Natural killer cell (primary cell): ENCODE results near the gene LAMC1. TPM values are rescaled to one million over a fixed set of nuclear protein-coding genes. Genes with fewer than 3 reads are reported as not detected.

Experiments used
- ATAC-seq, 3 donors: fragments of 150-1000 bp in 2 of 3; fragments of 200-7000 bp in 1 of 3; cut with Tn5 transposase; 1 replicate in 1 of 3; 2 replicates in 2 of 3; pipeline ENCODE4 v1.10.0; 2021; ENCODE audit warnings: mild to moderate bottlenecking in 2 of 3, moderate library complexity in 2 of 3
- DNase-seq, 2 donors: peaks; one replicate each; pipeline versions ENCODE4 v3.0.0 to v3.0.0-alpha.2; 2013 to 2021; ENCODE audit warnings: mixed read lengths in 1 of 2
- H3K27ac ChIP-seq: one replicate; pipeline ENCODE4 v1.5.1; 2013; ENCODE audit warnings: mild to moderate bottlenecking, low read length
- H3K27me3 ChIP-seq: one replicate; pipeline ENCODE4 v1.6.1; 2013; ENCODE audit warnings: low read length; ENCODE audit not compliant: control insufficient read depth, insufficient read depth
- H3K36me3 ChIP-seq: one replicate; pipeline ENCODE4 v1.6.1; 2013; ENCODE audit warnings: low read length; ENCODE audit not compliant: control insufficient read depth, insufficient read depth
- H3K4me1 ChIP-seq: one replicate; pipeline ENCODE4 v1.6.1; 2013; ENCODE audit warnings: low read length; ENCODE audit not compliant: control insufficient read depth, insufficient read depth
- H3K4me3 ChIP-seq: one replicate; pipeline ENCODE4 v1.5.1; 2013; ENCODE audit warnings: low read length
- H3K9me3 ChIP-seq: one replicate; pipeline ENCODE4 v1.6.1; 2013; ENCODE audit warnings: low read length; ENCODE audit not compliant: control insufficient read depth, insufficient read depth
- H3K27ac Mint-ChIP-seq, 2 donors: one replicate each; pipeline ENCODE4 v1.8.0; 2022; ENCODE audit warnings: mild to moderate bottlenecking in 2 of 2, mixed read lengths in 2 of 2, moderate library complexity in 1 of 2
- H3K27me3 Mint-ChIP-seq, 2 donors: one replicate each; pipeline ENCODE4 v1.8.0; 2022; ENCODE audit warnings: low read depth in 2 of 2, mixed read lengths in 2 of 2
- H3K36me3 Mint-ChIP-seq: one replicate; pipeline ENCODE4 v1.8.0; 2022; ENCODE audit warnings: mixed read lengths
- H3K4me1 Mint-ChIP-seq, 2 donors: one replicate each; pipeline ENCODE4 v1.8.0; 2022; ENCODE audit warnings: mixed read lengths in 2 of 2
- H3K4me3 Mint-ChIP-seq: one replicate; pipeline ENCODE4 v1.8.0; 2022; ENCODE audit warnings: mild to moderate bottlenecking, moderate library complexity, mixed read lengths
- H3K9me3 Mint-ChIP-seq, 2 donors: one replicate each; pipeline ENCODE4 v1.8.0; 2022; ENCODE audit warnings: mixed read lengths in 2 of 2
- CTCF ChIP-seq: fragments of 200-600 bp; IDR thresholded peaks from one replicate; pipeline ENCODE4 v1.8.0; 2022; ENCODE audit warnings: antibody characterized with exemption
- WGBS: methylation state at CpG from one replicate; pipeline ENCODE4 v1.1.7; 2013; ENCODE audit warnings: missing lambda C conversion rate; ENCODE audit not compliant: insufficient coverage; 5-methylcytosine and 5-hydroxymethylcytosine counted together
- intact Hi-C: fragments of 100-400 bp; cut with micrococcal nuclease; formaldehyde crosslinking; loops from one replicate; pipeline ENCODE4 v1.14.2; 2022
- total RNA-seq, 4 donors: library from RNA; stranded (reverse); fragments of 120-200 nt in 1 of 4; gene quantifications; one replicate each; pipeline versions ENCODE4 v1.2.3 to v1.2.4, GENCODE V29; 2013 to 2022

LAMC1 gene
- total RNA-seq, 3 donors from 2014 or later (not counting 1 experiment from before 2014, with no cell fraction given), result 0.33 to 0.66 (median 0.58) TPM

DNA sequence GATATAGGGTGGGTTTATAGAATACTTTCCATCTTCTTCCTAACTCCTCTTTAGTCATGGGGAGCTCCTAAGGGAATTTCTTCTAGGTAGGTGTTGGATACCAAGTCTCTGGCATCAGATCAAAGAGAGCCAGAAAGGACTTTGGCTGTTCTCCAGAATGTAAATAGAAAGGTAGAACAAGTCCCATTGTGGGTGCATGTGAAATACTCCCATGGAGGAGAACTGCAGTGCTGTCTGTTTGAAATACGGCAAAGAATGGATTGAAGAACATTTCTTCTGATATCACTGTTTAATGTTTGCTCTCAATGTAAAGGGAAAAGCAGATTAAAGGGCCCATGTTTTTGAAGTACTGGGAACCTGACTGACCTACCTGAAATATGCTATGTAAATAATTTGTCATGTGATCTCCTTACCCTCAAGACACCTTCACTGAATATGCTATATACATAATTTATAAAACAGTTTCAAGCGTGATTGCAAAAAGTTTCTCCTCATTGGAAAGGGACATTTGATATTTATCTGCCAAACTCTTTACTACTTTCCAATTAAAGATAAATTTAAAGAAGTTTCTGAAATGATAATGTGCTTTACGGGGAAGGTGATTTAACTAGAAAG is 65.9 kb downstream of the LAMC1 start:
- H3K27me3 ChIP-seq, result no peaks in the 10 kb centered on the region
- no peak for ATAC-seq
- intact Hi-C loops, result no loop called here

DNA sequence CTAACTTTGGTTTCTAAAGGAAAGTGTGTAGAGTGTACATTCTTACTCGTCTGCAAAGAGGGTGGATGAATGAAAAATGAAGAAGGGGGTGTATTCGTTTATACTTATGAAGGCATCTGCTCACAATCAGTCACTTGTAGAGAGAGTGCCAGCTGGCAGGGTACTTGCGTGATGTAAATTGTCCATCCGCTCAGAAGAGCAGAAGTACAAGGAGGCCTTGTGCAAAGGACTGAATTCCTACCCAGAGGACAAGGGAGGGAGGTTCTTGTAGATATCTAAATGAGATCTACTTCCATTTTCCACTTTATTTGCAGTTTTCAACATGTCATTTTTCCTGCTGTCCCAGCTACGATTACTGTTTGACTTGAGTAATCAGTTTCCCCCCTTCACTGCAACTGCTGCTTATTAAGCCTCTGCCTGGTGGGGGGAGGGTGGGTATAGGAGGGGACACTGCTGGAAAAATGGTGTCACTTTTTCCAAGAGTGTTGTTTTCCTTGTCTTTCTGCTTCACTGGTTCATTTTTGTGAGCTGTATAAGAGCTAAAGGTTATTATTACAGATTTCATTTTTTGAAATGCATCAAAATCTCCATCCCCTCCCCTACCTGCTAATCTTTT is 67.3 kb downstream of the LAMC1 start:
- H3K27ac Mint-ChIP-seq, result no peak overlapping the region
- TF ChIP-seq CTCF, result no peak
- WGBS, result 82% methylated on average over 5 of the region's 5 CpGs
- Histone ChIP-seq H3K27me3 (no peaks in the 10 kb centered on the region), H3K4me3 (no peak overlapping the region), H3K9me3 (no peaks in the 10 kb centered on the region), H3K4me1 (no peaks in the 10 kb centered on the region), H3K36me3 (no peaks in the 10 kb centered on the region), H3K27ac (no peak overlapping the region)
- peaks cover 0 to 18% of the 10 kb centered on the region in 2 donors for H3K27me3 Mint-ChIP-seq
- intact Hi-C loops, result no loop called here
- no peak for DNase-seq
- H3K4me3 Mint-ChIP-seq, result no peak overlapping the region
- no peaks in the 10 kb centered on the region for H3K4me1 Mint-ChIP-seq
- H3K36me3 Mint-ChIP-seq, result no peaks in the 10 kb centered on the region
- H3K9me3 Mint-ChIP-seq, result peaks cover 0 to 2% of the 10 kb centered on the region in 2 donors
- no peak for ATAC-seq

More for the DNA sequence above, 65.9 kb downstream of the LAMC1 start:
- H3K27ac Mint-ChIP-seq, result no peak overlapping the region
- no peaks in the 10 kb centered on the region for H3K36me3 ChIP-seq
- TF ChIP-seq CTCF, result no peak
- no peaks in the 10 kb centered on the region for H3K4me1 Mint-ChIP-seq
- H3K36me3 Mint-ChIP-seq, result no peaks in the 10 kb centered on the region
- H3K4me3 ChIP-seq, result no peak overlapping the region
- no peaks in the 10 kb centered on the region for H3K4me1 ChIP-seq
- no peak for DNase-seq
- H3K27me3 Mint-ChIP-seq, result peaks cover 0 to 17% of the 10 kb centered on the region in 2 donors
- H3K9me3 ChIP-seq, result no peaks in the 10 kb centered on the region
- no peak overlapping the region for H3K27ac ChIP-seq
- no peak overlapping the region for H3K4me3 Mint-ChIP-seq
- 100% methylated on average over 1 of the region's 3 CpGs for WGBS
- peaks cover 0 to 2% of the 10 kb centered on the region in 2 donors for H3K9me3 Mint-ChIP-seq

- H3K4me1 Mint-ChIP-seq, result no peaks in the 10 kb centered on the region
- Histone ChIP-seq H3K27me3 (no peaks in the 10 kb centered on the region), H3K4me3 (no peak overlapping the region), H3K9me3 (no peaks in the 10 kb centered on the region), H3K4me1 (no peaks in the 10 kb centered on the region), H3K36me3 (no peaks in the 10 kb centered on the region), H3K27ac (no peak overlapping the region)
- no peaks in the 10 kb centered on the region for H3K36me3 Mint-ChIP-seq
- H3K27me3 Mint-ChIP-seq, result peaks cover 0 to 18% of the 10 kb centered on the region in 2 donors
- DNase-seq (no peak), ATAC-seq (no peak)
- no peak for TF ChIP-seq CTCF
- no peak overlapping the region for H3K27ac Mint-ChIP-seq
- WGBS, result 33% methylated on average over 1 of the region's 2 CpGs
- peaks cover 0 to 2% of the 10 kb centered on the region in 2 donors for H3K9me3 Mint-ChIP-seq
- H3K4me3 Mint-ChIP-seq, result no peak overlapping the region
- intact Hi-C loops, result no loop called here
Observed at GRCh38 chr1:183091181-183091580, 68.0 kb downstream of the LAMC1 start.
